Mesendoderm (in vitro differentiated cells): ENCODE results near the gene FGA.

Source experiments
- DNase-seq: peaks from one replicate; pipeline ENCODE4 v3.0.0; 2013
- H2AK5ac ChIP-seq: 2 replicates; pipeline ENCODE4 v1.6.1; 2013; ENCODE audit warnings: low read length, inconsistent platforms
- H2BK120ac ChIP-seq: 2 replicates; pipeline ENCODE4 v1.6.1; 2013; ENCODE audit warnings: low read depth, mild to moderate bottlenecking, low read length, moderate library complexity, mixed read lengths
- H2BK15ac ChIP-seq: replicated peaks from 2 replicates; pipeline ENCODE4 v1.6.1; 2013; ENCODE audit warnings: low read depth, mild to moderate bottlenecking, moderate library complexity
- H2BK5ac ChIP-seq: 2 replicates; pipeline ENCODE4 v1.6.1; 2013; ENCODE audit warnings: low read length, inconsistent platforms
- H3K18ac ChIP-seq: 2 replicates; pipeline ENCODE4 v1.6.1; 2013; ENCODE audit warnings: mild to moderate bottlenecking, low read length, mixed read lengths
- H3K23ac ChIP-seq: one replicate; pipeline ENCODE4 v1.6.1; 2013; ENCODE audit warnings: low read length
- H3K27ac ChIP-seq: 2 replicates; pipeline ENCODE4 v1.5.1; 2013; ENCODE audit warnings: low read depth, mild to moderate bottlenecking, inconsistent platforms, low read length, moderate library complexity
- H3K27me3 ChIP-seq: 2 replicates; pipeline ENCODE4 v1.6.1; 2013; ENCODE audit warnings: low read length, control low read depth, mild to moderate bottlenecking, inconsistent platforms; ENCODE audit not compliant: insufficient read depth, poor library complexity
- H3K36me3 ChIP-seq: 2 replicates; pipeline ENCODE4 v1.6.1; 2013; ENCODE audit warnings: low read length, inconsistent platforms; ENCODE audit not compliant: control insufficient read depth, insufficient read depth
- H3K4ac ChIP-seq: one replicate; pipeline ENCODE4 v1.6.1; 2013; ENCODE audit warnings: low read depth, mild to moderate bottlenecking, low read length, moderate library complexity
- H3K4me1 ChIP-seq: 2 replicates; pipeline ENCODE4 v1.6.1; 2013; ENCODE audit warnings: low read depth, low read length, inconsistent platforms; ENCODE audit not compliant: control insufficient read depth
- H3K4me2 ChIP-seq: 2 replicates; pipeline ENCODE4 v1.6.1; 2013; ENCODE audit warnings: low read length
- H3K4me3 ChIP-seq: 2 replicates; pipeline ENCODE4 v1.5.1; 2013; ENCODE audit warnings: mild to moderate bottlenecking, low read length
- H3K56ac ChIP-seq: one replicate; pipeline ENCODE4 v1.6.1; 2013; ENCODE audit warnings: low read length
- H3K79me1 ChIP-seq: 2 replicates; pipeline ENCODE4 v1.6.1; 2013; ENCODE audit warnings: low read length, inconsistent platforms
- H3K79me2 ChIP-seq: 2 replicates; pipeline ENCODE4 v1.6.1; 2013; ENCODE audit warnings: mild to moderate bottlenecking, low read length; ENCODE audit not compliant: control insufficient read depth, insufficient read depth
- H3K9ac ChIP-seq: 2 replicates; pipeline ENCODE4 v1.6.1; 2013; ENCODE audit warnings: low read length, inconsistent platforms
- H4K5ac ChIP-seq: one replicate; pipeline ENCODE4 v1.6.1; 2013; ENCODE audit warnings: low read length
- H4K8ac ChIP-seq: one replicate; pipeline ENCODE4 v1.6.1; 2013; ENCODE audit warnings: low read depth, mild to moderate bottlenecking, control low read depth, low read length, moderate library complexity
- WGBS: extraction: QIAGEN DNeasy Blood & Tissue Kit; methylation state at CpG from one replicate; pipeline ENCODE4 v1.1.7; 2013; ENCODE audit warnings: low lambda C conversion rate, missing lambda C conversion rate; ENCODE audit not compliant: insufficient coverage; ENCODE audit errors: extremely low coverage; 5-methylcytosine and 5-hydroxymethylcytosine counted together

Gene FGA

DNA sequence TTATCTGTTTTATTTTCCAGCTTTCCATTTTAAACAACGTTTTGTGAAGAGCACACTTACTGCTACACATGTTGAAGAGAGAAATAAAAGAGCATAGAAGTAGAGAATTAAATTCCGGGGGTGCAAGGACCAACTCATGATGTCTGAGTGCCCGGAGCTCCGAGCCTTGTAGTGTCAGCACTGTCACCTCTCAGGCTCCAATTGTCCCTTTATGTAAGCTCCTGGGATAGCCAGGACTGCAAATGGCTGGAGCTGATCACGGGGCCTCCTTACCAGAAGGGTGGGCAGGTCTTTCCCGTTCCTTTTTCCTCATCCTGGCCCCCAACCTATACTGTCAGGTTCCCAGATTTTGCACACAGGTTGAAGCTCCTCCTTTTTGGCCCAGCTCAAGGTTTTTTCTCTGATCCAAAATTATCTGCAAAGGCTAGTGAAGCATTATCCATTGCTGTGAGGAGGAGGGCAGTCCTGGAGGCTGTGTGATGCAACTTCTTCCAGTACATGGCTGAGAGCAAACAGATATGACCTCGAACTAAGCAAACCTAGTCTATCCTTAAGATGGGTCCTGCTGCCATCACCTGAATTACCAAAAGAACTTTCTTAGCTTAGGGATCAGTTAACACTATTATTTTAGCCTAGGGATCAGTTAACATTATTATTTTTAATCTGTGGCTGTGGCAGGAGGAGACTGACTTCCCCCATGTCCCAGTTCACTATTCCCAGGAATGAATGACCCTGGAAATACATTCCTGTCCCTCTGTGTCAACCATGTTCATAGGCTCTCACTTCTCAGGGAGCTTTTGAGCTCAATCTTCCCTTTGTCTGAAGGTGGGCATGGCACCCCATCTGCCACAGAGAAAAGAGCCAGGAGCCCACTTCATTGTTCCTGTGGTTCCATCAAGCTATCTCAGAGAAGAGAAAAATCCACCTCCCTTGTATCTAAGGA is 22.2 kb upstream of the FGA start, which contains the start of gene FGG:
FGG (minus strand) TSS at position 185 of the 943 bp plus-strand sequence; CDS start at position 138, 47 bp downstream.
- Histone ChIP-seq H4K8ac (no peak within 1 kb of the TSS), H4K5ac (no peak within 1 kb of the TSS), H2BK5ac (no peak within 1 kb of the TSS), H3K4ac (no peak within 1 kb of the TSS), H2AK5ac (no peak within 1 kb of the TSS), H2BK15ac (no peak within 1 kb of the TSS), H3K27ac (no peak within 1 kb of the TSS), H3K4me3 (no peak within 1 kb of the TSS), H3K23ac (no peak within 1 kb of the TSS), H3K79me2 (no peaks in the 10 kb centered on the region), H3K4me1 (no peaks in the 10 kb centered on the region), H3K56ac (no peak within 1 kb of the TSS), H3K18ac (no peak within 1 kb of the TSS), H2BK120ac (no peak within 1 kb of the TSS), H3K79me1 (no peaks in the 10 kb centered on the region), H3K36me3 (no peaks in the 10 kb centered on the region), H3K4me2 (no peak within 1 kb of the TSS), H3K27me3 (no peaks in the 10 kb centered on the region), H3K9ac (no peak within 1 kb of the TSS)
- no CpG with 5 or more reads among the region's 7 CpGs for WGBS
- DNase-seq: no peak

DNA sequence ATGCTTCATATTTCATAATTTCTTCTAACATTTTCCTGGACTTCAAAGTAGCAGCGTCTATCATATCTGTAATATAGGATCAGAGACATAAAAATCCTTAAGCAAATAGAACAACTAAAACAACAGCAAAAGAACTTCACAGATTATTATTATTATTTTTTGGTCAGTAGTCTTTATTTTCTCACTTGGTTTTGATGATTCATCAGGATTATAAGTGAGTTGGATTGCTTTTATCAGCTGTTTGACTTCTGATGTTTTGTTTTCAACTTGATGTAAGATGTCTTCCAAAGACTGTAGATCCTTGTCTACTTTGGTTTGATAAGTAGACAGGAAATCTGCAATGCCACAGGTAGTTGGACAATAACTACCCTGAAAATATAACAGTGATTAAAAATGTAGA is 21.3 kb upstream of the FGA start:
- H3K4me1 ChIP-seq: no peaks in the 10 kb centered on the region
- H3K4me2 ChIP-seq: no peak overlapping the region
- H3K23ac ChIP-seq: no peak overlapping the region
- no CpG with 5 or more reads among the region's 1 CpG for WGBS
- no peak overlapping the region for H2BK120ac ChIP-seq
- H3K79me1 ChIP-seq: no peaks in the 10 kb centered on the region
- no peak overlapping the region for H3K4me3 ChIP-seq
- no peaks in the 10 kb centered on the region for H3K36me3 ChIP-seq
- H2BK5ac ChIP-seq: no peak overlapping the region
- H4K8ac ChIP-seq: no peak overlapping the region
- H2BK15ac ChIP-seq: no peak overlapping the region
- no peak overlapping the region for H3K27ac ChIP-seq
- no peak overlapping the region for H2AK5ac ChIP-seq
- no peak for DNase-seq
- no peak overlapping the region for H3K9ac ChIP-seq
- no peak overlapping the region for H3K4ac ChIP-seq
- no peak overlapping the region for H3K18ac ChIP-seq
- H3K27me3 ChIP-seq: no peaks in the 10 kb centered on the region
- no peak overlapping the region for H3K56ac ChIP-seq
- H3K79me2 ChIP-seq: no peaks in the 10 kb centered on the region
- H4K5ac ChIP-seq: no peak overlapping the region

DNA sequence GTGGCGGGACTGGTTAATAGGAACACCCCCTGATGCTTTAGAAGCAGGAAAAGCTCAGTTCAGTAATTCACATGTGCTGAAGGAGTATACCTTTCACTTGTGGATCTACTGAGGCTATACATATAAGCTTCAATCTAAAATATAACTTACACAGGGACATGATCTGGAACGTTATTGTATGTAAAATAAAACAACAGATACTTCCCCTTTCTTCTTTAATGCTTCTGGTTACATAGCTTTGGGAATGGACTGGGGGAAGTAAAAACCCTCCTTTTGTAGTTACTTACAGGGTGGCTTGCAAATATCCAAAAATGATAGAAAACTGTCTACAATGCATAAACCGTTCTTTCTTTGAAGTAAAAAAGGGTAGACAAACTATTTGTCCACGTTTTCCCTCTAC is 20.0 kb upstream of the FGA start:
- Histone ChIP-seq H3K18ac (no peak overlapping the region), H4K5ac (no peak overlapping the region), H3K56ac (no peak overlapping the region), H3K4me1 (no peaks in the 10 kb centered on the region), H2BK15ac (no peak overlapping the region), H3K79me1 (no peaks in the 10 kb centered on the region), H3K27me3 (no peaks in the 10 kb centered on the region), H3K23ac (no peak overlapping the region), H3K4ac (no peak overlapping the region), H3K27ac (no peak overlapping the region), H3K36me3 (no peaks in the 10 kb centered on the region), H3K79me2 (no peaks in the 10 kb centered on the region), H3K9ac (no peak overlapping the region), H2AK5ac (no peak overlapping the region), H2BK120ac (no peak overlapping the region), H4K8ac (no peak overlapping the region), H3K4me2 (no peak overlapping the region), H3K4me3 (no peak overlapping the region), H2BK5ac (no peak overlapping the region)
- DNase-seq: no peak
- no CpG with 5 or more reads among the region's 4 CpGs for WGBS

DNA sequence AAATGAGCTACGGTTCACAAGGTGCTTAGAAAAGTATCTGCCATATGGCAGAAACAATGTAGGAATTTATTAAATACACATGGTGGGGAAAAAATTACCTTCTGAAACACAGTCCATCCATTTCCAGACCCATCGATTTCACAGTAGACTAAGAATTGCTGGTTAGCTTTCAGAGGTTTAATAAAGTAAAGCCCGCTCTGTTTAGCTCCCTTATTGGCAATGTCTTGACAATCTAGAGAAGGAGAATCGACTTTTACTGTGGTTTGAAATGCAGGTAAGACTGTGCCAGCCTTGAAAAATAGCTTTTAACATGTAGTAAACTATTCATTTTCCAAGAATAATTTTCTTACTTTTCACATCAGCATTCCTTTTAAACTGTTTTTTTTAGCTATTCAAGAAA is 19.0 kb upstream of the FGA start:
- Histone ChIP-seq H2BK120ac (no peak overlapping the region), H3K4ac (no peak overlapping the region), H2BK15ac (no peak overlapping the region), H3K56ac (no peak overlapping the region), H4K5ac (no peak overlapping the region), H3K4me3 (no peak overlapping the region), H2AK5ac (no peak overlapping the region), H3K79me2 (no peaks in the 10 kb centered on the region), H4K8ac (no peak overlapping the region), H3K9ac (no peak overlapping the region), H3K79me1 (no peaks in the 10 kb centered on the region), H3K4me2 (no peak overlapping the region), H3K4me1 (no peaks in the 10 kb centered on the region), H2BK5ac (no peak overlapping the region), H3K27me3 (no peaks in the 10 kb centered on the region), H3K23ac (no peak overlapping the region), H3K18ac (no peak overlapping the region), H3K27ac (no peak overlapping the region), H3K36me3 (no peaks in the 10 kb centered on the region)
- DNase-seq: no peak
- WGBS: no CpG with 5 or more reads among the region's 4 CpGs

DNA sequence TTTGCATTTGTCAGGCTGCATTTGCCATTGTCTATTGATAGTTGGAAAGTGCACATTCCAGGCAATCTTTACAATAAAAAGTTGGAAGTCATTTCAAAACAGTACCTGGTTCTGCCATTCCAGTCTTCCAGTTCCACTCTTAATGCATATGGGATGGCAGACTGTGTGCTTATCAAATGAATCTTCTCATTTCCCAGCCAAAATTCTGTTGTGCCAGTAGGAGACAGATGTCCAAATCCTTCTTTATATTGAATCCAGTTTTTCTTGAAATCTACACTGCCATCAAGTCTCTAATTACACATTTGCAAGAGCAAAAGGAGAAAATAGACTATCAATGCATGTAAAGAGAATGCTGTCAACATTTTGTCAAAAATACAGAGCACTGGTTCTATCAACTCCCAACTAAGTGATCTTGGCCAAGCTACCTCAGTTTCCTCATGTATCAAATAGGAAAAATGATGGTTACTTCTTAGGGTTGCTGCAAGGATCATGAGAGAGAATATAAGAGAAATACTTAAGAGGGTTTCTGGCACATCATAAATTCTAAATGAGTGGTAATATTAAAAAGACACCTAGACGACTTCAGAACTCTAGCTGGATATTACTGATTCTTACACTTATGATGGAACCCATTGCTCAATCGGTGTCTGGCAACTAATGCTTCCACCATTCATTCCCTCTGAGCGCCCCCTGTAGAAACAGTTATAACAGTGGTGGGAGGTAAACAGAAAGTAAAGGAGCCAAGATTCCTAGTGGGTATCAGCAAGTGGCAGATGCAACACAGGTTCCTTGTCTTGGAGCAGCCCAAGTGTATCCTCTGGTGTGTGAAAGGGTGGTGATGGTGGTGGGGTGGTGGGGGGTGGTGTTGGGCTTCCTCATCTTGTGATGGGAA is 18.1 kb upstream of the FGA start:
- no peak overlapping the region for H3K18ac ChIP-seq
- no peaks in the 10 kb centered on the region for H3K4me1 ChIP-seq
- no peak overlapping the region for H3K9ac ChIP-seq
- no peak overlapping the region for H4K5ac ChIP-seq
- H3K79me1 ChIP-seq: no peaks in the 10 kb centered on the region
- H3K27ac ChIP-seq: no peak overlapping the region
- H2BK120ac ChIP-seq: no peak overlapping the region
- H2AK5ac ChIP-seq: no peak overlapping the region
- no peak overlapping the region for H3K23ac ChIP-seq
- H3K4ac ChIP-seq: no peak overlapping the region
- H3K4me2 ChIP-seq: no peak overlapping the region
- WGBS: no CpG with 5 or more reads among the region's 3 CpGs
- no peak overlapping the region for H2BK15ac ChIP-seq
- H3K36me3 ChIP-seq: no peaks in the 10 kb centered on the region
- H2BK5ac ChIP-seq: no peak overlapping the region
- H3K4me3 ChIP-seq: no peak overlapping the region
- no peak overlapping the region for H3K56ac ChIP-seq
- H3K27me3 ChIP-seq: no peaks in the 10 kb centered on the region
- no peak for DNase-seq
- H3K79me2 ChIP-seq: no peaks in the 10 kb centered on the region
- H4K8ac ChIP-seq: no peak overlapping the region
